HepG2 (cell line): Measurements from ENCODE around the gene CNTNAP1. TPM values are rescaled to one million over a fixed set of nuclear protein-coding genes. Genes with fewer than 3 reads are reported as not detected.

Experiments used
- ARHGAP35 ChIP-seq: sonication (generic); formaldehyde crosslinking; IDR thresholded peaks from 2 replicates; pipeline ENCODE4 v1.9.0; 2022; ENCODE audit warnings: mild to moderate bottlenecking, inconsistent platforms, moderate library complexity, missing genetic modification reagents, borderline replicate concordance
- ARID5B ChIP-seq: IDR thresholded peaks from 2 replicates; pipeline ENCODE4 v1.4.0; 2020; ENCODE audit warnings: mild to moderate bottlenecking, missing genetic modification reagents
- EZH2 ChIP-seq: conservative IDR thresholded peaks from 2 replicates; pipeline ENCODE4 v1.6.1; 2012; ENCODE audit warnings: mild to moderate bottlenecking, low read depth, low read length, moderate library complexity
- GMEB2 ChIP-seq: IDR thresholded peaks from 2 replicates; pipeline ENCODE4 v1.6.1; 2016; ENCODE audit warnings: missing biosample characterization, missing genetic modification reagents, low read depth
- GZF1 ChIP-seq: sonication (generic); formaldehyde crosslinking; IDR thresholded peaks from 2 replicates; pipeline ENCODE4 v1.5.1; 2020; ENCODE audit warnings: mild to moderate bottlenecking, missing genetic modification reagents
- HDAC2 ChIP-seq: sonication (generic); formaldehyde crosslinking; IDR thresholded peaks from 2 replicates; pipeline ENCODE4 v1.4.0; 2020; ENCODE audit warnings: missing genetic modification reagents
- HOXA3 ChIP-seq: sonication (generic); formaldehyde crosslinking; IDR thresholded peaks from 2 replicates; pipeline ENCODE4 v1.5.0; 2020; ENCODE audit warnings: missing genetic modification reagents
- PHF5A ChIP-seq: IDR thresholded peaks from one replicate; pipeline ENCODE4 v1.6.1; 2018; ENCODE audit warnings: low read depth, missing genetic modification reagents; ENCODE audit not compliant: unreplicated experiment
- POGK ChIP-seq: sonication (generic); formaldehyde crosslinking; conservative IDR thresholded peaks from 2 replicates; pipeline ENCODE4 v1.8.0; 2022; ENCODE audit warnings: mild to moderate bottlenecking, moderate library complexity, missing genetic modification reagents
- PPARG ChIP-seq: conservative IDR thresholded peaks from 2 replicates; pipeline ENCODE4 v1.6.1; 2016; ENCODE audit warnings: missing biosample characterization, missing genetic modification reagents
- TMF1 ChIP-seq: sonication (generic); formaldehyde crosslinking; IDR thresholded peaks from 2 replicates; pipeline ENCODE4 v1.8.1; 2022; ENCODE audit warnings: low read depth, missing genetic modification reagents
- TP53 ChIP-seq: sonication (generic); formaldehyde crosslinking; conservative IDR thresholded peaks from 2 replicates; pipeline ENCODE4 v1.4.0; 2020; ENCODE audit warnings: missing genetic modification reagents
- TRAFD1 ChIP-seq: sonication (generic); formaldehyde crosslinking; IDR thresholded peaks from 2 replicates; pipeline ENCODE4 v1.5.1; 2020; ENCODE audit warnings: missing genetic modification reagents, mild to moderate bottlenecking, borderline replicate concordance
- ZBTB21 ChIP-seq: sonication (generic); formaldehyde crosslinking; IDR thresholded peaks from 2 replicates; pipeline ENCODE4 v1.4.0; 2020; ENCODE audit warnings: missing genetic modification reagents
- ZBTB34 ChIP-seq: sonication (generic); formaldehyde crosslinking; IDR thresholded peaks from 2 replicates; pipeline ENCODE4 v1.8.0; 2022; ENCODE audit warnings: mild to moderate bottlenecking, missing genetic modification reagents
- ZFP82 ChIP-seq: sonication (generic); formaldehyde crosslinking; IDR thresholded peaks from 2 replicates; pipeline ENCODE4 v1.5.1; 2020; ENCODE audit warnings: mild to moderate bottlenecking, missing genetic modification reagents, borderline replicate concordance
- ZNF788 ChIP-seq: sonication (generic); formaldehyde crosslinking; IDR thresholded peaks from 2 replicates; pipeline ENCODE4 v1.5.0; 2020; ENCODE audit warnings: mild to moderate bottlenecking, missing genetic modification reagents, borderline replicate concordance
- polyA plus RNA-seq, 8 experiments: library from polyadenylated mRNA; depleted of rRNA in 3 of 8; stranded (reverse) in 7 of 8; unstranded in 1 of 8; fragments of >200 nt; fragmentation: Illumina TruSeq in 4 of 8; extraction: Trizol in 4 of 8; gene quantifications; 2 replicates each; pipeline versions ENCODE4 v1.2.1 to v1.2.3, GENCODE V29; 2011 to 2016; ENCODE audit warnings: low read depth in 4 of 8, missing spikeins in 1 of 8, mixed read lengths in 1 of 8; ENCODE audit not compliant: insufficient read depth in 1 of 8
- total RNA-seq, 5 experiments: library from RNA; depleted of rRNA; stranded (reverse); fragments of >200 nt; fragmentation: Illumina TruSeq; extraction: Trizol; gene quantifications; 2 replicates each; pipeline ENCODE4 v1.2.3, GENCODE V29; 2016; ENCODE audit warnings: low read depth in 1 of 5

The CNTNAP1 gene
- total and polyA plus RNA-seq, 2 of the 13 experiments (the other 11 are each of a cell fraction or from before 2014, with no cell fraction given): 4.5 to 7.7 TPM

- 0 out of 2 replicates have a peak, but pooled peaks have one; percentile 7 for TF ChIP-seq GMEB2 (CRISPR knock-in tag)
- TF ChIP-seq POGK (CRISPR knock-in tag): peak; percentile 77
- no peak for TF ChIP-seq TRAFD1 (CRISPR knock-in tag)
- no peak; the same call in 1 of the 2 replicates for TF ChIP-seq HOXA3 (CRISPR knock-in tag)
- 0 out of 2 replicates have a peak, but pooled peaks have one; percentile 67 for TF ChIP-seq ZFP82 (CRISPR knock-in tag)
- 0 out of 2 replicates have a peak, but pooled peaks have one; percentile 14 for TF ChIP-seq TP53 (CRISPR knock-in tag)
- peak; percentile 47; the same call in 1 of the 2 replicates for TF ChIP-seq ZNF788
- no peak for TF ChIP-seq ZBTB34
- peak; percentile 59; the same call in 1 of the 2 replicates for TF ChIP-seq ARID5B (CRISPR knock-in tag)
- peak; percentile 34; the same call in 1 of the 2 replicates for TF ChIP-seq ZBTB21 (CRISPR knock-in tag)
- no peak for TF ChIP-seq PHF5A
- TF ChIP-seq TMF1 (CRISPR knock-in tag): no peak
- TF ChIP-seq HDAC2 (CRISPR knock-in tag): peak; percentile 74
- peak; percentile 62 for TF ChIP-seq PPARG (CRISPR knock-in tag)
- TF ChIP-seq GZF1 (CRISPR knock-in tag): peak; percentile 83; the same call in 1 of the 2 replicates
- TF ChIP-seq ARHGAP35: peak; percentile 77; the same call in 1 of the 2 replicates
- no peak for TF ChIP-seq EZH2
Observed at GRCh38 chr17:42659079-42659931, 23.0 kb upstream of the CNTNAP1 start, which contains the start of gene TUBG2 (continued).
